ENCODE measurements around the gene SMIM7. TPM values are rescaled to one million over a fixed set of nuclear protein-coding genes. Genes with fewer than 3 reads are reported as not detected.
"Not testable (repeated sequence)": the region's sequence is repeated elsewhere in the genome, so short reads cannot be mapped to it uniquely, and the experiment has no call there.

The SMIM7 gene
- total RNA-seq, 1 donor from 2014 or later = 48.0 TPM

- Histone ChIP-seq H3K4me3 (ENCODE audit: low read length in 3 of 3) (peak overlapping the region; percentile 97 to 100 (median 99)), H3K36me3 (ENCODE audit: control insufficient read depth in 3 of 3, insufficient read depth in 3 of 3, low read length in 3 of 3) (peaks cover 29 to 43% (median 31%) of the 10 kb centered on the region in 3 donors), H3K4me1 (ENCODE audit: control insufficient read depth in 3 of 3, insufficient read depth in 3 of 3, low read length in 3 of 3) (peaks cover 35 to 49% (median 39%) of the 10 kb centered on the region in 3 donors), H3K9ac (ENCODE audit: low read depth in 1 of 3, low read length in 3 of 3) (peak overlapping the region; percentile 40 to 98 (median 83)), H3K27ac (ENCODE audit: low read depth, low read length) (peak overlapping the region; percentile 100), H3K27me3 (ENCODE audit: control insufficient read depth in 3 of 3, insufficient read depth in 3 of 3, low read length in 3 of 3) (no peaks in the 10 kb centered on the region), H3K9me3 (ENCODE audit: control insufficient read depth in 3 of 3, low read length in 3 of 3) (no peaks in the 10 kb centered on the region)
Measured at GRCh38 chr19:16659464-16659831, 496 bp downstream of the SMIM7 start.

- Histone ChIP-seq H3K27me3 (ENCODE audit: control insufficient read depth in 3 of 3, insufficient read depth in 3 of 3, low read length in 3 of 3) (no peaks in the 10 kb centered on the region), H3K36me3 (ENCODE audit: control insufficient read depth in 3 of 3, insufficient read depth in 3 of 3, low read length in 3 of 3) (peaks cover 39 to 53% (median 44%) of the 10 kb centered on the region in 3 donors), H3K4me3 (ENCODE audit: low read length in 3 of 3) (no peak overlapping the region), H3K4me1 (ENCODE audit: control insufficient read depth in 3 of 3, insufficient read depth in 3 of 3, low read length in 3 of 3) (peaks cover 29 to 46% (median 44%) of the 10 kb centered on the region in 3 donors), H3K9me3 (ENCODE audit: control insufficient read depth in 3 of 3, low read length in 3 of 3) (no peaks in the 10 kb centered on the region), H3K9ac (ENCODE audit: low read depth in 1 of 3, low read length in 3 of 3) (no peak overlapping the region), H3K27ac (ENCODE audit: low read depth, low read length) (no peak overlapping the region)
Measured at GRCh38 chr19:16657384-16657783, 2.6 kb downstream of the SMIM7 start.

- Histone ChIP-seq H3K9ac (ENCODE audit: low read depth in 1 of 3, low read length in 3 of 3) (peak overlapping the region in 1 of 3 donors; percentile 33), H3K27me3 (ENCODE audit: control insufficient read depth in 3 of 3, insufficient read depth in 3 of 3, low read length in 3 of 3) (no peaks in the 10 kb centered on the region), H3K9me3 (ENCODE audit: control insufficient read depth in 3 of 3, low read length in 3 of 3) (no peaks in the 10 kb centered on the region), H3K27ac (ENCODE audit: low read depth, low read length) (no peak overlapping the region), H3K36me3 (ENCODE audit: control insufficient read depth in 3 of 3, insufficient read depth in 3 of 3, low read length in 3 of 3) (peaks cover 47 to 64% (median 55%) of the 10 kb centered on the region in 3 donors), H3K4me1 (ENCODE audit: control insufficient read depth in 3 of 3, insufficient read depth in 3 of 3, low read length in 3 of 3) (peaks cover 40 to 60% (median 57%) of the 10 kb centered on the region in 3 donors), H3K4me3 (ENCODE audit: low read length in 3 of 3) (no peak overlapping the region)
Measured at GRCh38 chr19:16655727-16656126, 4.2 kb downstream of the SMIM7 start.

- Histone ChIP-seq H3K9ac (ENCODE audit: low read depth in 1 of 3, low read length in 3 of 3) (no peak overlapping the region), H3K9me3 (ENCODE audit: control insufficient read depth in 3 of 3, low read length in 3 of 3) (no peaks in the 10 kb centered on the region), H3K4me3 (ENCODE audit: low read length in 3 of 3) (no peak overlapping the region), H3K36me3 (ENCODE audit: control insufficient read depth in 3 of 3, insufficient read depth in 3 of 3, low read length in 3 of 3) (peaks cover 47 to 64% (median 55%) of the 10 kb centered on the region in 3 donors), H3K27ac (ENCODE audit: low read depth, low read length) (no peak overlapping the region), H3K27me3 (ENCODE audit: control insufficient read depth in 3 of 3, insufficient read depth in 3 of 3, low read length in 3 of 3) (no peaks in the 10 kb centered on the region), H3K4me1 (ENCODE audit: control insufficient read depth in 3 of 3, insufficient read depth in 3 of 3, low read length in 3 of 3) (peaks cover 48 to 61% (median 60%) of the 10 kb centered on the region in 3 donors)
Measured at GRCh38 chr19:16654627-16655026, 5.3 kb downstream of the SMIM7 start.

GRCh38 chr19:16654140-16654539, 5.8 kb downstream of the SMIM7 start:
- Histone ChIP-seq H3K4me1 (ENCODE audit: control insufficient read depth in 3 of 3, insufficient read depth in 3 of 3, low read length in 3 of 3) (peaks cover 47 to 61% (median 59%) of the 10 kb centered on the region in 3 donors), H3K9me3 (ENCODE audit: control insufficient read depth in 3 of 3, low read length in 3 of 3) (no peaks in the 10 kb centered on the region), H3K27me3 (ENCODE audit: control insufficient read depth in 3 of 3, insufficient read depth in 3 of 3, low read length in 3 of 3) (no peaks in the 10 kb centered on the region), H3K27ac (ENCODE audit: low read depth, low read length) (no peak overlapping the region), H3K36me3 (ENCODE audit: control insufficient read depth in 3 of 3, insufficient read depth in 3 of 3, low read length in 3 of 3) (peaks cover 47 to 65% (median 55%) of the 10 kb centered on the region in 3 donors), H3K4me3 (ENCODE audit: low read length in 3 of 3) (no peak overlapping the region), H3K9ac (ENCODE audit: low read depth in 1 of 3, low read length in 3 of 3) (no peak overlapping the region)

GRCh38 chr19:16652854-16653253, 7.1 kb downstream of the SMIM7 start:
- H3K36me3 ChIP-seq (ENCODE audit: control insufficient read depth in 3 of 3, insufficient read depth in 3 of 3, low read length in 3 of 3) = peaks cover 47 to 57% (median 55%) of the 10 kb centered on the region in 3 donors

GRCh38 chr19:16651421-16652188, 8.3 kb downstream of the SMIM7 start:
- not testable (repeated sequence) for H3K27me3 ChIP-seq (ENCODE audit: control insufficient read depth in 3 of 3, insufficient read depth in 3 of 3, low read length in 3 of 3); H3K9me3 ChIP-seq (ENCODE audit: control insufficient read depth in 3 of 3, low read length in 3 of 3)
- Histone ChIP-seq H3K36me3 (ENCODE audit: control insufficient read depth in 3 of 3, insufficient read depth in 3 of 3, low read length in 3 of 3) (peaks cover 43 to 56% (median 49%) of the 10 kb centered on the region in 3 donors), H3K9ac (ENCODE audit: low read depth in 1 of 3, low read length in 3 of 3) (peak overlapping the region in 2 of 3 donors; percentile 4 to 25), H3K27ac (ENCODE audit: low read depth, low read length) (peak overlapping the region; percentile 48), H3K4me1 (ENCODE audit: control insufficient read depth in 3 of 3, insufficient read depth in 3 of 3, low read length in 3 of 3) (peaks cover 29 to 43% (median 36%) of the 10 kb centered on the region in 3 donors), H3K4me3 (ENCODE audit: low read length in 3 of 3) (peak overlapping the region in 1 of 3 donors; percentile 17)

More at GRCh38 chr19:16652854-16653253, 7.1 kb downstream of the SMIM7 start:
- peaks cover 34 to 50% (median 47%) of the 10 kb centered on the region in 3 donors for H3K4me1 ChIP-seq (ENCODE audit: control insufficient read depth in 3 of 3, insufficient read depth in 3 of 3, low read length in 3 of 3)
- no peak overlapping the region for H3K4me3 ChIP-seq (ENCODE audit: low read length in 3 of 3)
- no peaks in the 10 kb centered on the region for H3K9me3 ChIP-seq (ENCODE audit: control insufficient read depth in 3 of 3, low read length in 3 of 3)
- no peaks in the 10 kb centered on the region for H3K27me3 ChIP-seq (ENCODE audit: control insufficient read depth in 3 of 3, insufficient read depth in 3 of 3, low read length in 3 of 3)
- no peak overlapping the region for H3K27ac ChIP-seq (ENCODE audit: low read depth, low read length)
- H3K9ac ChIP-seq (ENCODE audit: low read depth in 1 of 3, low read length in 3 of 3) = peak overlapping the region in 1 of 3 donors; percentile 19

- peak overlapping the region in 1 of 3 donors; percentile 42 for H3K4me3 ChIP-seq (ENCODE audit: low read length in 3 of 3)
- peaks cover 36 to 56% (median 48%) of the 10 kb centered on the region in 3 donors for H3K36me3 ChIP-seq (ENCODE audit: control insufficient read depth in 3 of 3, insufficient read depth in 3 of 3, low read length in 3 of 3)
- peaks cover 29 to 44% (median 36%) of the 10 kb centered on the region in 3 donors for H3K4me1 ChIP-seq (ENCODE audit: control insufficient read depth in 3 of 3, insufficient read depth in 3 of 3, low read length in 3 of 3)
- peak overlapping the region in 2 of 3 donors; percentile 4 to 25 for H3K9ac ChIP-seq (ENCODE audit: low read depth in 1 of 3, low read length in 3 of 3)
- H3K27me3 ChIP-seq (ENCODE audit: control insufficient read depth in 3 of 3, insufficient read depth in 3 of 3, low read length in 3 of 3) = no peaks in the 10 kb centered on the region
- H3K27ac ChIP-seq (ENCODE audit: low read depth, low read length) = peak overlapping the region; percentile 48
- H3K9me3 ChIP-seq (ENCODE audit: control insufficient read depth in 3 of 3, low read length in 3 of 3) = no peaks in the 10 kb centered on the region
Measured at GRCh38 chr19:16650821-16651220, 9.1 kb downstream of the SMIM7 start.

GRCh38 chr19:16649734-16650133, 10.2 kb downstream of the SMIM7 start:
- Histone ChIP-seq H3K27ac (ENCODE audit: low read depth, low read length) (no peak overlapping the region), H3K36me3 (ENCODE audit: control insufficient read depth in 3 of 3, insufficient read depth in 3 of 3, low read length in 3 of 3) (peaks cover 34 to 55% (median 46%) of the 10 kb centered on the region in 3 donors), H3K4me3 (ENCODE audit: low read length in 3 of 3) (no peak overlapping the region), H3K27me3 (ENCODE audit: control insufficient read depth in 3 of 3, insufficient read depth in 3 of 3, low read length in 3 of 3) (no peaks in the 10 kb centered on the region), H3K9ac (ENCODE audit: low read depth in 1 of 3, low read length in 3 of 3) (no peak overlapping the region), H3K4me1 (ENCODE audit: control insufficient read depth in 3 of 3, insufficient read depth in 3 of 3, low read length in 3 of 3) (peaks cover 29 to 51% (median 42%) of the 10 kb centered on the region in 3 donors), H3K9me3 (ENCODE audit: control insufficient read depth in 3 of 3, low read length in 3 of 3) (no peaks in the 10 kb centered on the region)

GRCh38 chr19:16645140-16645539, 14.8 kb downstream of the SMIM7 start:
- no peak overlapping the region for H3K27ac ChIP-seq (ENCODE audit: low read depth, low read length)
- H3K9ac ChIP-seq (ENCODE audit: low read depth in 1 of 3, low read length in 3 of 3) = no peak overlapping the region
- peaks cover 21 to 57% (median 40%) of the 10 kb centered on the region in 3 donors for H3K36me3 ChIP-seq (ENCODE audit: control insufficient read depth in 3 of 3, insufficient read depth in 3 of 3, low read length in 3 of 3)
- no peak overlapping the region for H3K4me3 ChIP-seq (ENCODE audit: low read length in 3 of 3)
- no peaks in the 10 kb centered on the region for H3K27me3 ChIP-seq (ENCODE audit: control insufficient read depth in 3 of 3, insufficient read depth in 3 of 3, low read length in 3 of 3)
- H3K4me1 ChIP-seq (ENCODE audit: control insufficient read depth in 3 of 3, insufficient read depth in 3 of 3, low read length in 3 of 3) = peaks cover 8 to 20% (median 20%) of the 10 kb centered on the region in 3 donors
- no peaks in the 10 kb centered on the region for H3K9me3 ChIP-seq (ENCODE audit: control insufficient read depth in 3 of 3, low read length in 3 of 3)
